NCI-H146 (cell line): ENCODE results near the gene DAPK2.

Experiments
- DNase-seq: peaks from one replicate; lab custom pipeline; 2025; lab: John Stamatoyannopoulos, UW

DAPK2 gene

GRCh38 chr15:63864186-63864585 is 182.1 kb downstream of the DAPK2 start:
- no peak for DNase-seq

- DNase-seq: no peak
Measured at GRCh38 chr15:63861946-63862517, 184.3 kb downstream of the DAPK2 start.

- no peak for DNase-seq
Measured at GRCh38 chr15:63860555-63860954, 185.7 kb downstream of the DAPK2 start.

GRCh38 chr15:63860155-63860554 is 186.1 kb downstream of the DAPK2 start:
- DNase-seq: no peak

- DNase-seq: no peak
Measured at GRCh38 chr15:63858881-63859280, 187.4 kb downstream of the DAPK2 start.

GRCh38 chr15:63858448-63858847 is 187.8 kb downstream of the DAPK2 start:
- DNase-seq: no peak

GRCh38 chr15:63857461-63857856 is 188.8 kb downstream of the DAPK2 start:
- DNase-seq: no peak
